Ishikawa (cell line): ENCODE results near the gene SYNJ1.

ENCODE experiments used
- CEBPB ChIP-seq: IDR thresholded peaks from 2 replicates; pipeline ENCODE4 v1.6.1; 2012
- CREB1 ChIP-seq: IDR thresholded peaks from 2 replicates; pipeline ENCODE4 v1.6.1; 2012; ENCODE audit warnings: low read depth
- EGR1 ChIP-seq: IDR thresholded peaks from 2 replicates; pipeline ENCODE4 v1.6.1; 2012
- EP300 ChIP-seq: IDR thresholded peaks from 2 replicates; pipeline ENCODE4 v1.6.1; 2012; ENCODE audit warnings: borderline replicate concordance
- FOXM1 ChIP-seq: IDR thresholded peaks from 2 replicates; pipeline ENCODE4 v1.6.1; 2012; ENCODE audit warnings: low read depth, borderline replicate concordance
- MAX ChIP-seq: IDR thresholded peaks from 2 replicates; pipeline ENCODE4 v1.6.1; 2012
- NFIC ChIP-seq: IDR thresholded peaks from 2 replicates; pipeline ENCODE4 v1.6.1; 2012
- RAD21 ChIP-seq: IDR thresholded peaks from 2 replicates; pipeline ENCODE4 v1.6.1; 2012; ENCODE audit warnings: low read depth
- REST ChIP-seq: IDR thresholded peaks from 2 replicates; pipeline ENCODE4 v1.6.1; 2012; ENCODE audit warnings: low read depth, mild to moderate bottlenecking
- TAF1 ChIP-seq: IDR thresholded peaks from 2 replicates; pipeline ENCODE4 v1.6.1; 2012; ENCODE audit warnings: low read depth, mild to moderate bottlenecking
- TCF12 ChIP-seq: IDR thresholded peaks from 2 replicates; pipeline ENCODE4 v1.6.1; 2012; ENCODE audit warnings: low read depth
- TEAD4 ChIP-seq: IDR thresholded peaks from 2 replicates; pipeline ENCODE4 v1.6.1; 2012
- USF1 ChIP-seq: IDR thresholded peaks from 2 replicates; pipeline ENCODE4 v1.6.1; 2012
- YY1 ChIP-seq: IDR thresholded peaks from 2 replicates; pipeline ENCODE4 v1.6.1; 2012; ENCODE audit warnings: low read depth
- ZBTB7A ChIP-seq: IDR thresholded peaks from 2 replicates; pipeline ENCODE4 v1.6.1; 2012; ENCODE audit warnings: low read depth

Gene SYNJ1

GRCh38 chr21:32603131-32603530 lies 124.7 kb downstream of the SYNJ1 start:
- no peak for TF ChIP-seq TEAD4

- TF ChIP-seq EGR1 = no peak
- no peak for TF ChIP-seq NFIC
- no peak for TF ChIP-seq USF1
- TF ChIP-seq TCF12 = no peak
- TF ChIP-seq YY1 = no peak
- no peak for TF ChIP-seq TAF1
Observed at GRCh38 chr21:32602099-32602498, 125.7 kb downstream of the SYNJ1 start.

- TF ChIP-seq NFIC (no peak), TEAD4 (no peak), CREB1 (no peak), FOXM1 (no peak), TAF1 (no peak)
Observed at GRCh38 chr21:32599526-32599925, 128.3 kb downstream of the SYNJ1 start.

GRCh38 chr21:32599091-32599490 lies 128.7 kb downstream of the SYNJ1 start:
- TF ChIP-seq TAF1 (no peak), EP300 (no peak)

GRCh38 chr21:32597205-32597604 lies 130.6 kb downstream of the SYNJ1 start:
- TF ChIP-seq TAF1 = no peak
- TF ChIP-seq USF1 = no peak
- TF ChIP-seq ZBTB7A = no peak
- no peak for TF ChIP-seq EGR1
- no peak for TF ChIP-seq NFIC
- TF ChIP-seq REST = no peak
- TF ChIP-seq MAX = no peak
- no peak for TF ChIP-seq TCF12
- no peak for TF ChIP-seq YY1
- TF ChIP-seq RAD21 = no peak
- no peak for TF ChIP-seq TEAD4
- no peak for TF ChIP-seq FOXM1
- TF ChIP-seq CEBPB = no peak
- TF ChIP-seq EP300 = no peak
- no peak for TF ChIP-seq CREB1

GRCh38 chr21:32595431-32595830 lies 132.4 kb downstream of the SYNJ1 start:
- TF ChIP-seq REST (no peak), TEAD4 (no peak), ZBTB7A (no peak), EP300 (no peak), RAD21 (no peak), TAF1 (no peak), CREB1 (no peak), CEBPB (no peak), FOXM1 (no peak), MAX (no peak), NFIC (no peak), YY1 (no peak), EGR1 (no peak)

GRCh38 chr21:32593690-32594089 lies 134.1 kb downstream of the SYNJ1 start:
- TF ChIP-seq REST (no peak), YY1 (no peak), EP300 (no peak), USF1 (no peak), RAD21 (no peak), TAF1 (no peak), CREB1 (no peak), NFIC (no peak)
